NCI-H2227 (cell line): Measurements from ENCODE around the gene FGR.
A peak's percentile ranks its signal among the peaks of the same experiment; 100 is the strongest.
"Not testable (repeated sequence)": the region's sequence is repeated elsewhere in the genome, so short reads cannot be mapped to it uniquely, and the experiment has no call there.

Source experiments
- DNase-seq: peaks from one replicate; lab custom pipeline; 2025; ENCODE audit not compliant: unreplicated experiment; lab: John Stamatoyannopoulos, UW

FGR gene

DNA sequence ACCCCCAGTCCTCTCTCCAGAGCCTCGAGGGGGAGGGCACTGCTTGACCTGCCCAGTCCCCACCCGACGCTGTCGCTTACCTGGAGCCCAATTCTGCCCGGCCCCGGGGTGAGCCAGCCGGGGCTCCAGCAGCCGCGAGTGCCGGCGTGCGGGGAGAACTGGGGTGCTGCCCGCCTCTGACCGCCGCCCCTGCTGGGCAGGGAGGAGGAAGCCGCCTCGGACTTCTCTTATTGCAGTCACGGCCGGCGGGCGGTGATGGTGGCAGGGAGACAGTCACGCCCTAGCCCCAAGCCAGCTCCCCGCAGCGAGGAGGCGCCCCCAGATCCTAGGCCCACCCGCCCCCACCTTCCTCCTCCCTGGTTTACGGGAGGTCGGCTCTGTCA lies at the start of gene FGR:
Gene FGR, minus strand, starts transcription at position 201 of the 383 bp plus-strand sequence. CDS start 11,269 bp downstream, outside the sequence.
- DNase-seq: no peak

DNA sequence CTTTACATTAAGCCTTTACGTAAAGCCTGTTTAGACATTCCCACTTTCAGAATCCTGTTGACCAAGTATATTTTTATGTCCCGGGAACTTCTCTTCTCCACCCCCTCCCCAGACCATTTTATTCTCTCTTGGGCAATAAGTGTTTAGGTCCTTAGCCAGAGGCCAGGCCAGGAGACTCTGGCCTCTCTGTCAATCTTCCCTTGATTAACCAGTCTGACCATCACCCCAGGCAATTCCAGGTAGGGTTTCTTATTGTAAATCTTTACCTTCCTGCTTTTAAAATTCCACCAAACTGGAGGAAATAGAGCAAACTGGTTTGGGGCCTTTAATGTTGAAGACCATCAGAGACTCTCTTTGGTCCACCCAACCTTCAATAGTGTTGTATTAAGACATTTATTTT lies 49.2 kb upstream of the FGR start:
- DNase-seq: no peak

DNA sequence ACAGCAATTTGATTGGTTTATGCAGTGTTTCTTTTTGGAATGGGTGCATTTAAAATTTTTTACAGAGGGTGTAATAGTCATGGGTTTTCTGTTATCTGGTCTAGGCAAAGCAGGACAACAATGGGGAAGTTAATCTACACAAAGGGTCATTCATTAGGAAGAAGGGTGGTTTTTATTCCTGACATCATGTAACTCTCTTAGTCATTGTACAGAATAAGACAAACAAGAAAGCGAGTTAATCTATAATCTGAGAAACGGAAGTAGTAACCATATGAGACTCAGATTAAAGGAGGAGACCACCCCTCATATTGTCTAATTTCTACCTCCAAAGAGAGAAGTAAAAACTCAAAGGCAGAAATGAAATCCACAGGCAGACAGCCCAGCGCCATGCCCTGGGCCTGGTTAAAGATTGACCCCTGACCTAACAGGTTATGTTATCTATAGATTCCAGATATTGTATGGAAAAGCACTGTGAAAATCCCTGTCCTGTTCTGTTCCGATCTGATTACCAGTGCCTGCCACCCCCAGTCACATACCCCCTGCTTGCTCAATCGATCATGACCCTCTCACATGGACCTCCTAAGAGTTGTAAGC lies 47.5 kb upstream of the FGR start:
- no peak for DNase-seq

DNA sequence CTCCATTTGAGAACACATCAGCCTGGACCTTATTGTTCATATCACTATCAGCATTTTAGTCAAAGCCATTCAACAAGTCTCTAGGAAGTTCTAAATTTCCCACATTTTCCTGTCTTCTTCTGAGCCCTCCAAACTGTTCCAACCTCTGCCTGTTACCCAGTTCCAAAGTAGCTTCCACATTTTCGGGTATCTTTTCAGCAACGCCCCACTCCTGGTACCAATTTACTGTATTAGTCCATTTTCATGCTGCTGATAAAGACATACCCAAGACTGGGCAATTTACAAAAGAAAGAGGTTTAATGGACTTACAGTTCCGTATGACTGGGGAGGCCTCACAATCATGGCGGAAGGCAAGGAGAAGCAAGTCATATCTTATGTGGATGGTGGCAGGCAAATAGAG lies 46.6 kb upstream of the FGR start:
- not testable (repeated sequence) for DNase-seq

DNA sequence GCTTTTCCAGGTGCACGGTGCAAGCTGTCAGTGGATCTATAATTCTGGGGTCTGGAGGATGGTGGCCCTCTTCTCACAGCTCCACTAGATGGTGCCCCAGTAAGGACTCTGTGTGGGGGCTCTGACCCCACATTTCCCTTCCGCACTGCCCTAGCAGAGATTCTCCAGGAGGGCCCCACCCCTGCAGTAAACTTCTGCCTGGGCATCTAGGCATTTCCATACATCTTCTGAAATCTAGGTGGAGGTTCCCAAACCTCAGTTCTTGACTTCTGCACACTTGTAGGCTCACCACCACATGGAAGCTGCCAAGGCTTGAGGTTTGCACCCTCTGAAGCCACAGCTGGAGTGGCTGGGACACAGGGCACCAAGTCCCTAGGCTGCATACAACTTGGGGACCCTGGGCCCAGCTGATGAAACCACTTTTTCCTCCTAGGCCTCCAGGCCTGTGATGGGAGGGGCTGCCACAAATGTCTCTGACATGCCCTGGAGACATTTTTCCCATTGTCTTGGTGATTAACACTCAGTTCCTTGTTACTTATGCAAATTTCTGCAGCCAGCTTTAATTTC lies 45.3 kb upstream of the FGR start:
- not testable (repeated sequence) for DNase-seq

DNA sequence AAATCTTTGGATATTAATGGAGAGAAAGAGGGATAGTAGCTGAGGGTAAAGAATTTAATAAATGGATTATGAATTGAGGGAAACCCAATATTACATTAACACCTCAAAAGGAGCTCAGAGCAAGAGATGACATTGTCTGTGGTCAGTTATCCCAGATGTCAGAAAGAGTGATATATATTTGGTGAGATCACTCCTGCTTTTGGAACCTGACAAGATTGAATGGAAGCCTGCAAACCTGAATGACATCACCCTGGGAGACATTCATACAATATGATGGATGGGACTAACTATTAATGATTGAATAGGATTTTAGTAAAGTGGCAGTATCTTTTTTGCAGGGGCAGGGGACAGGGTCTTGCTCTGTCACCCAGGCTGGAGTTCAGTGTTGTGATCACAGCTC lies 43.8 kb upstream of the FGR start:
- DNase-seq: no peak

DNA sequence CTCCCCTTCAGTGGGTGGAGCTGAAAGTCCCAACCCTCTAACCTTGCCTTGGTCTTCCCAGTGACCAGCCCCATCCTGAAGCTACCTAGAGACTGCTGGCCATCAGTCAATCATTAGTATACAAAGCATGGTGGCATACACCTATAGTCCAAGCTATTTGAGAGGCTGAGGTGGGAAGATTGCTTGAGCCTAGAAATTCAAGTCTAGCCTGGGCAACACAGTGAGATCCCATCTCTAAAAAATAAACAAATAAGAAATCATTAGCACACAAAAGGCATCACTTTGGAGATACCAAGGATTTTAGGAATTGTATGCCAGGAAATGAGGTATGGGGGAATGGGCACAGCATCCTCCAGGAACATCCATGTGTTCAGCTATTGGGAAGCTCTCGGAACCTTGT lies 41.4 kb upstream of the FGR start:
- DNase-seq: no peak

DNA sequence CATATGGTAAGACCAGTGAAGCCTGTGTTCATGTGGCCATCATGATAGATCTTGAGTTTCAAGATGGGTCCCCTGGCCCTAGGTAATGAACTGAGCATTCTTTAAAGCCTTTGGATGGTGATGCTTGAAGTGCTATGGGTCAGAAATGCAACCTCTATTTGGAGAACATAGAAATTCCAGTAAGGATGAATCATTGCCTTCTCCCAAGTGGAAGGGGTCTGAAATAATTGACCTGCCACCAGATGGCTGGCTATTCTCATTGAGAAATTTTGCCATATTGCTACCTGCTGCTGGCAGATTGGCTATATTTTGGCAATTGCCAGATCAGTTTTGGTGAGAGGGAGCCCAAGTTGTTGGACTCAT lies 37.7 kb upstream of the FGR start:
- no peak for DNase-seq

DNA sequence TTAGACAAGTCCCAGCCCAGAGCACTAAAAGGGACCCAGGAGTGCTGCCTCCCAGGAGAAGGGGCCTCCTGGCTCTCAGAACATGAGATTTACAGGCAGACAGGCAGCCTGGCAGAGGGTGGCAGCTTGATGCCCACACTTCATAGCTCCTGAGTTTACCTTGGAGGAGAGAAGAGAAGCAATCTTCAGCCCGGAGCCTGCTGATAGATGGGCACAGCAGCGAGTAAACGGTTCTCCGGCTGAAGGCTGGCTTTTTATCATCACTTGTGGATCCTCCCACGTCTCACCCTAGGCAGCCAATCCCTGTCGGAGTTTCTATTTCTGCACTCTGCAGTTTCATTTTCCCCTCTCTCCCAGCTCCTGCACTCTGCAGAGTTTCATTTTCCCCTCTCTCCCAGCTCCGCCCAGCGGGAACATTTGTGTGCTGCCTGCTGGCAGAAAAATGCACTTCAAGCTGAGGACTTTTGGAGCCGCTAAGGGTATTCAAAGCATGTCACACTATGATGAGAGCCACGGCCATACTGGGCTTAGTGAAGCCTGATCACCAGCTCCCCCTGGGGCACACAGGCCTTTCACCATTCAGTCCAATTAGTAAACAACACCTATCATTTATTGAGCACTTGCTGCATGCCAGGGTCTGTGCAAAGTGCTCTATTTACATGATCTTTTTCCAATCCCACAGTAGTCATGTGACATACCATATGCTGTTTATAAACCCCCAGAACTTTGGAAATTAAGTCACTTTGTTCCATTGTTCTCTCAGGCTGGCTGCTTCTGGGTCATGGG lies 37.2 kb upstream of the FGR start, which contains the start of gene IFI6:
Gene IFI6, minus strand, starts transcription at position 229 of the 786 bp plus-strand sequence. CDS start 2,878 bp downstream, outside the sequence.
- DNase-seq: peak; percentile 97

DNA sequence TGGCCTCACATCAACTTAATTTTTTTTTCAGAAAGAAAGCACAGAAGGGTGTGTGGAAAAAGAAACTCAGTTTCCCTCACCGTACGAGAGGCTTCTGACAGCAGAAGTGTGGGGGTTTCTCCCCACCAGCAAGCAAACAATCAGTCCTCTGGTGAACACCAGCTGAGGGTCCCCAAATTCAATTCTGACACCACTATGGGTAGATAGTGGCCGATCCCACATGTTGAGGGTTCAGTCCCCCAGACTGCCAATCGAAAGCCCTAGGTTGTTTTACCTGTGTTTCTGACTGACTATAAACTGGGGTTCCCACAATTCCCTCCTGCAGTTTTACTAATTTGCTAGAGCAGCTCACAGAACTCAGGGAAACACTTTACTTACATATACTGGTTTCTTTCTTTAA lies 34.9 kb upstream of the FGR start:
- DNase-seq: no peak

DNA sequence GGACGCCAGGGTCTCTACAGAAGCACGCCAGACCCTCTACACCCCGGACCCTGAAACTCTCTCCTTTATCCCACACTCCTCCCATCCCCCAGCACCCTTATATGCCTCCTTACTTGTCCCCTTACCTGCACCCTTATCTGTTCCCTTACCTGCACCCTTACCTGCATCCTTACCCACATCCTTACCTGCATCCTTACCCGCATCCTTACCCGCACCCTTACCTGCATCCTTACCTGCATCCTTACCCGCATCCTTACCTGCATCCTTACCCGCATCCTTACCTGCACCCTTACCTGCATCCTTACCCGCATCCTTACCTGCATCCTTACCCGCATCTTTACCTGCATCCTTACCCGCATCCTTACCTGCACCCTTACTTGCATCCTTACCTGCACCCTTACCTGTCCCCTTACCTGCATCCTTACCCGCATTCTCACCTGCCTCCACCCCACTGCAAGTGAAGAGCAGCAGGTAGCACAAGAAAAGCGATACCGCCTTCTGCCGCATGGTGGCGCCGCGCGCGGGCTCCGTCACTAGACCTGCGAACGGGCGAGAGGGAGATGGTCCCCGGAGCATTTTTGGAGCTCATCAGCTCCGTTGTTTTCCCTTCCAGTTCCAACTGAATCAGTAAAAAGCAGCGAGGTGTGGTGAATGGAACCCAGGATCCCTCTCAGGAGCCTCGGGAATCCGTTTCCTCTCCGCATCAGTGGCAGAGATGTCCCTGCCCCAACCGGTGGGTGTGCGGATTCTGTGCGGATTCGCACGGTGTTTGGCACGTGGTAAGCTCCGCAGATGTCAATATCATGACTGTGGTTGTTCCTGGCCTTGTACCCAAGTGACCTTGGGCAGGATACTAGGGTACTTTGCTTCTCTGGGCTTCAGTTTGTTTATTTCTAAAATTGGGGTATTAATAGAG lies 34.1 kb upstream of the FGR start:
- DNase-seq: peak; percentile 74

DNA sequence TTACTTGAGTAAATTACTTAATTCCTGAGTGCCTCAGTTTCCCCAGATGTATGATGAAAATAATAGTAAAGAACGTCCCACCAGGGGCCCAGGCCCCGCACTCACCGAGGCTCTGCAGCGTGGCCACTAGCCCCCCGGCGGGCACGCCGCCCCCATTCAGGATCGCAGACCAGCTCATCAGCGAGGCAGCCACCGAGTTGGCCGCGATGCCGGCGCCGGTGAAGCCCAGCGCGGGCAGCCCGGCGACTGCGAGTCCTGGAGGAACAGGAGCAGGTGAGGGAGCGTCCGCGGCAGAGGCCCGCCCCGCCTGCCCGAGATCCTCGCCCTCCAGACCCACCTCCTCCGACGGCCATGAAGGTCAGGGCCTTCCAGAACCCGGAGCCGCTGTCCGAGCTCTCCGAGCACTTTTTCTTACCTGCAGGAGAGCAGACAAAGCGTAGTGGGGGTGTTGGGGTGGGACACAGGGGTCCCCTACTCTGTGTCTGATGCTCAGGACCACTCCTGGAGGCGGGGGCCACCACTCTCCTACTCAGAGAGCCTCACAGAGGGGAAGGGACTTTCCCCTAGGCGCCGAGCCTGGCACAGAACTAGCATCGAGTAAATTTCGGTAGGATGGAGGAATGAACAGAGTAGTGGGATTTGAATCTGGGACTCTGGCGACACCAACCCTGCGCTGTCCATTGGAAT lies 33.3 kb upstream of the FGR start:
- no peak for DNase-seq

DNA sequence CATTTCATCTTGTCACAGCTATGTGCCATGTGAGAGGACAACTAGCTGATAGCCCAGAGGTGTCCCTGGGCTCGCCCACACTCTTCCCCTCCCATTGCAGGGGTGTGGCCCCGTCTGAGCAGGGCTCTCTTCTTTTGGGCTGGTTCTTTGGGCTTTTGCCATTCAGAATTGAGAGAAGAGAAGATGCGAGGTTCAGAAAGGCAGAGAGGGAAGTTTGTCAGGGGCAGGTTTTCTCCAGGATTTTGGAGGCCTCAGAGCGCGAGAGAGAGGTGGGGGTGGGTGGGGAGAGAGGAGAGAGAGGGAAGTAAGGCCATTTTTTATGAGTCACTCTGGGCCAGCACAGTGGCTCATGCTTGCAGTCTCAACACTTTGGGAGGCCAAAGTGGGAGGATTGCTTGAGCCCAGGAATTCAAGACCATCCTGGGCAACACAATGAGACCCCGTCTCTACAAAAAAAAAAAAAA lies 31.8 kb upstream of the FGR start:
- DNase-seq: no peak

DNA sequence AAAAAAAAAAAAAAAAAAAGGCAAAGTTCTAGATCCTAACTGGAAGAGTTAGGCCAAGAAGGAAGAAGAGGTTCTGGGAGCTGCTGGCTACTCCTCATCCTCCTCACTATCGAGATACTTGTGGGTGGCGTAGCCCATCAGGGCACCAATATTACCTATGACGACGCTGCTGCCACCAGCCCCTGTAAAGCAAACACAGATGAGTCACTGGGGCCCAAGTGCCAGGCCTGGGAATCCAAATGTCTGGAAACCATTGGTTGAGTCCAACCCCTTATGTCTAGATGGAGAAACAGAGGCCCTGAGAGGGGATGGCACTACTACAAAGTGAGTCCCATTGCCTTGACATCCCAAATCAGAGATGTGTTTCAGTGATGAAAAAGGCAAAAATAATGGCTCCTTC lies 31.3 kb upstream of the FGR start:
- DNase-seq: no peak

DNA sequence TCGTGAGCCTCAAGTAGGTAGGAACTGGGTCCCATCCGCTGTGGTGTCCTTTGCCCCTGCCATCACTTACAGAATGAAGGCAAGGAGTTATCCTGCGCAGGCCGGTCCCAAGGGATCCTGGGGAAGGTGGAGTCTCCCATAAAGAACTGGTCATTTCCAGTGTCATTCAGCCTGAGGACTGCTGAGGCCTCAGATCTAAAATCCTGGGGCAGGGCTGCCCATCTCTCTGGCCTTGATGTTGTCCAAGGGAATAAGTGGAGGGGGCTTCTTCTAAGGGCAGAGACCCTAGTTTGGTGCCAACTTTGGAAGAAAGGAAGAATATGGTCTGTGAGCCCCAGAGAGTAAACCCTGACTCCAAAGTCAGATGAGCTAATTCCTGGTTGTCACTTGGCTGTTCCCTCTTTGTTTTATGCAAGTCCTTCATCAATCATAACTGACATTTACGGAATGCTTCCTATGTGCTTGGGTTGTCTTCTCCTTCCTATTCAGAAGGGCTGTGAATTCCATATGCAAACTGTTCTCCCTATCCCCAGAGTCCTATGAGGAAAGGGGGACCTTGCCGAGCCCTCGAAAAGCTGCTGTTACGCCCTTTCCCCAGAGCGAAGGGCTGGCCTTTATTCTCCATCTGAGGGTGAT lies 30.1 kb upstream of the FGR start:
- no peak for DNase-seq

DNA sequence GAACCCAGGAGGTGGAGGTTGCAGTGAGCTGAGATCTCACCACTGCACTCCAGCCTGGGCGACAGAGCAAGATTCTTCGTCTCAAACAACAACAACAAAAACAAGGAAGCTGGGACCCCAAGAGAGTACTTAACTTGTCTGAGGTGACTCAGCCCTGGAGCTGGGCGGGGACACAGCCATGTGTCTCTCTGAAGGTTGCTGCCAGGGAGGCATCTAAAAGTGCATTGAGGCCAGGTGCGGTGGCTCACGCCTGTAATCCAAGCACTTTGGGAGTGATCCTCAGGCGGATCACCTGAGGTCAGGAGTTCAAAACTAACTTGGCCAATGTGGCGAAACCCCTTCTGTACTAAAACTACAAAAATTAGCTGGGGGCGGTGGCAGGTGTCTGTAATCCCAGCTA lies 29.3 kb upstream of the FGR start:
- DNase-seq: no peak

DNA sequence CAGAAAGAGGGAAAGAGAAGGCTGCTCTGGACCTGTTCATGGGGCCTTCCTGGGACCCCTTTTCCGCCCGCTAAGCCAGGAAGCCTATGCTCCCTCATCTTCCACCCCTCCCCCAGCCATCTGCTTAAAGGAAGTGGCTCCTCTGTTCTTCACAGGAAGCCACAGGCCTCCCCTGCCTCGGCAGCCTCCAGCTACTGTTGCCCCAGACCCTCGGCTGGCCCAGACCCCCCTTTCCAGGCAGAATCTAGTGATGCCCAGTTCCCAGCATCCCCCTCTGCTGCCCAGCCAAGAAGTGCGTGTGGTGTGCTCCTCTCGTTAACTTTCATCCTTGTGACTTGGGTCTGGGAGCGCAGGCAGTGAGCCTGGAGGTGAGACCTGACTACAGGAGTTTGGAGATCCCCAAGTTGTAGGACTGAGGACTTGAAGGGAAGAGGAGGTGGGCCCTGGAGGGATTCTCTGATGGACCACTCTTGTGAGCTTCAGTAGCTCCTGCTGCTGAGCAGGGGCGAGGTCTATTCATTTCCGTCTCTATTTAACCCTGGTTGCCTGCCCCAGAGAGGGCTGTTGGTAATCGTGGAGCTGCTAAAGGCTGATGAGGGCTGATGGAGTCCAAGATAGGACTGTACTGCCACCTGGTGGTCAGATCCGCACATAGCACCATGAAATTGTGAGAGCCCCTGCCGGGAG lies 27.9 kb upstream of the FGR start:
- peak; percentile 94 for DNase-seq

DNA sequence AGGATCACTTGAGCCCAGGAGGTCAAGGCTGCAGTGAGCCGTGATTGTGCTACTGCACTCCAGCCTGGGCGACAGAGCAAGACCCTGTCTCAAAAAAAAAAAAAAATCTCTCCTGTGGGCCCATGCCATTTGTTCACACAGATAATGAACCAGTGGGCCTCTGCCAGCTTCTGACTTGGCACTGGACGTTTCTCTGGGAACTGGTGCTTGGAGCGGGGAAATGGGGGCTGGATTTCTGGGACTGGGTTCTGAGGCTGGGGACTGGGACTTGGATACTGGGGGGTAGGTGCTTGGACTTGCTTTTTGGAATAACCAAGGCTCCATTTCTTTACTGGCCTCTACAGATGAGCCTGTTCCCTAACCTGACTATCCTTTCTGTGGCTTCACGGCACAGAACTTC lies 27.3 kb upstream of the FGR start:
- no peak for DNase-seq

DNA sequence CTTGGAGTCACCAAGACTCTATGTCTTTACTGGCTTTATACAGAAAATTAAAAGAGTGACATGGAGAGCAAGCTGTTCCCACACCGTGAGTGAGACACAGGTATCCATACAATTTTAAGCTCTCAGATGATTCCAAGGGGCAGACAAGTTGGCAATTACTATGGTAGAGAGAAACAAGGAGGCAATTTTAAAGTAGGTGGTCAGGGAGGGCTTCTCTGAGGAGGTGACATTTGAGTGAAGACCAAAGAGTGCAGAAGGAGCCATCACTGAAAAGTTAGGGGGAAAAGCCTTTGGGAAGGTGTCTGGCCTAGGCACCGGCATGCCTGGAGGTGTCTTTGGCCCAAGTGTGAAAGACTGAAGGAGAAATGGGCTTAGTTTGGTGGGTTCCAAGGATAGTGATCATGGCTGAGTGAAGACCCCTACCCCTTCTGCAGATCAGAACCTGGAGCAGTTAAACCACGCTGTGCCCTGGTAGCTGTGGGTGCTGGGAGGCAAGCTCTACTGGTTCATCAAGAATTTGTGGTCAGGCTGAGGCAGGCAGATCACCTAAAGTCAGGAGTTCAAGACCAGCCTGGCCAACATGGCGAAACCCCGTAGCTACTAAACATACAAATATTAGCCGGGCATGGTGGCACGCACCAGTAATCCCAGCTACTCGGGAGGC lies 26.6 kb upstream of the FGR start:
- no peak for DNase-seq
